HG03342 (cell line): ENCODE data around the gene CYP46A1.
"Not testable (repeated sequence)": the region's sequence is repeated elsewhere in the genome, so short reads cannot be mapped to it uniquely, and the experiment has no call there.

Source experiments
- ATAC-seq: cut with Tn5 transposase; IDR thresholded peaks from one replicate; pipeline ENCODE4 v1.9.1; 2021; ENCODE audit warnings: mild to moderate bottlenecking, moderate library complexity; ENCODE audit not compliant: unreplicated experiment

The CYP46A1 gene

GRCh38 chr14:99656171-99656570 is 27.9 kb upstream of the CYP46A1 start:
- ATAC-seq: no peak

GRCh38 chr14:99657645-99658155 is 26.4 kb upstream of the CYP46A1 start:
- ATAC-seq: no peak

- ATAC-seq: no peak
Observed at GRCh38 chr14:99658218-99658845, 25.8 kb upstream of the CYP46A1 start.

- ATAC-seq: no peak
Observed at GRCh38 chr14:99659333-99659741, 24.8 kb upstream of the CYP46A1 start.

- ATAC-seq: no peak
Observed at GRCh38 chr14:99660006-99660566, 24.0 kb upstream of the CYP46A1 start.

GRCh38 chr14:99660794-99661193 is 23.3 kb upstream of the CYP46A1 start:
- no peak for ATAC-seq

DNA sequence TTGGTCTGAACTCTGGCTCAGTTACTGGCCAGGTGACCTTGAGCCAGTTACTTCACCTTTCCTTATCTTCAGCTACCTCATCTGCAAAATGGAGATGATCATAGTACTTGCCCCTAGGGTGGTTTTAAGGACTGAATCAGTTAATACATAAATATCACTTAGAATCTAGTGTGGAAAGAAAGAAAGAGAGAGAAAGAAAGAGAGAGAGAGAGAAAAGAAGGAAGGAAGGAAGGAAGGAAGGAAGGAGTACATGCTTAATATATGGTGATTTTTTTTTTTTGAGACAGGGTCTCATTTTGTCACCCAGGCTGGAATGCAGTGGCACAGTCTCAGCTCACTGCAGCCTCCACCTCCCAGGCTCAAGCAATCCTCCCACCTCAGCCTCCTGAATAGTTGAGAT is 22.9 kb upstream of the CYP46A1 start:
- not testable (repeated sequence) for ATAC-seq

DNA sequence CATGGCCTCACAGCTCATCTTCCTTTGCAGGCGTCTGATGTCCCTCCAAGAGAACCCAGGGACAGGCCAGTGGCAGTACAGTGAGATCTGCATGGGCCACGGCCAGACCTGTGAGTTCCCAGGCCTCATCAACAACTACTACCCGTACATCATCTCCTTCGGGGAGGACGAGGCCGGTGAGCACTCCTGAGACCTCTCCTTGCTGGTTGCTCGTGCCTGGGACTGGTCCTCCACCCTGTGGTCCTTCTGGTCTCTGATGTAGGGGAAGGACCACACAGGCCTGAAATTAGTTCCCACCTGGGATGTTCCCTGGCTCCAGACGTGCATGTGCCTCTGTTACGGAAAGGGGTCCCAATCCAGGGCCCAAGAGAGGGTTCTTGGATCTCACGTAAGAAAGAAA is 21.3 kb upstream of the CYP46A1 start:
- ATAC-seq: no peak

GRCh38 chr14:99663386-99664057 is 20.6 kb upstream of the CYP46A1 start:
- no peak for ATAC-seq

DNA sequence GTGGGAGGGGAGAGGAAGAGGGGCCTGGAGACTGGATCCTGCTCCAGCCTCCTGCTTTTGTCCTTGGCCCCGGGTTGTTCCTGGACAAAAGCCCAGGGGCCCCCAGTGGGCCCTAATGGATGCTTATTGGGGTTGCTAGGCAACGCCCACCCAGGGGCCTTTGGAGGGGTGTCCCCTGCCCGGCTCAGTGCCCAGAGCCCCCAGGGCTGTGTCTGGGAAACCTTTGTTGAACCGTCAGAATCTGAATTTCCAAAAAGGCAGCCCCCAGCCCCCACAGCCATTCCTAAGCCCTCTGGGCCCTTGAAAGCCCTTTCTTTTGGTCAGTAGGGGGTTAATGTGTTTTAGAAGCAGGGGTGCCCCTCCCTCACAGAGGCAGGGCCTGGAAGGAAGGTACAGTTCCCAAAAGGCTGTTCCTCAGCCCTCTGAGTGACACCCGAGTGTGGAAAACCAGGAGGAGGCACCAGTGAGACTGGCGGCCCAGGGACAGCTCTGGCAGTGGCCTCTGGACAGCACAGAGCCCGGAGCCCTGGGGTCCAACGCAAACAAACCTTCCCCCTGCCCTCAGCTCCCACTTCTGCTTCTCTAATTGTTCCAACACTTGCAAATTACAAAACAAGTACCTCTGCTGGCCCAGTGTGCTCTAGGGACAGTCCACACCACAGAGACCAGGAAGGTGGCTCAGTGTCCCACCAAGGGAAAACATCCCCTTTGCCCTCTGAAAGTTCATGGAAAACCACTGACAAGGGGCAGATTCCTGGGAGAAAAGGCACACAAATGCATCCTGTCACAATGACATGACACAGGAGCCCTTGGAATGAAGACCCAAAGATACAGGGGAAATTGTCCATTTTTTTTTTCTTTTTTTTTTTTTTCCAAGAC is 19.8 kb upstream of the CYP46A1 start:
- ATAC-seq: no peak

GRCh38 chr14:99664937-99665273 is 19.2 kb upstream of the CYP46A1 start:
- no peak for ATAC-seq

DNA sequence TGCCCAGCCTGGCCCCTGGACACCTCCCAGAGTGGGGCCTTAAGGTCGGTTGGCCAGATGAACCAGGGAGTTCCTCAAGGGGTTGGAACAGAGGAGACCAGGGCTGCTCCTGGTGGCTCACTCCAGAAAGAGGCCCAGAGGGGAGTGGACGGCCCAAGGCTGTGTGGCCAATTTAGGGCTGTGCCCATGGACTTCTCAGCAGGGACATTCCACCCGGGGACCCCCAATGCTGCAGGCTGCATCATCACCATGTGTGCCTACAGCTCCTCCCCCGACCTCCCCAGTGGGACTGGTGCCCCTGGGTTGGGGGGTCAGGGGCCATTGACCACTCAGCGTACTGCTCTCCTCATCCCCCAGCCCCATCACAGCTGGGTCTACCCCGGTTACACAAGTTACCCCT is 17.6 kb upstream of the CYP46A1 start:
- no peak for ATAC-seq

- no peak for ATAC-seq
Observed at GRCh38 chr14:99667045-99667444, 17.1 kb upstream of the CYP46A1 start.

GRCh38 chr14:99667821-99668220 is 16.3 kb upstream of the CYP46A1 start:
- no peak for ATAC-seq

GRCh38 chr14:99668307-99669295 is 15.5 kb upstream of the CYP46A1 start:
- ATAC-seq: no peak

- ATAC-seq: no peak
Observed at GRCh38 chr14:99670361-99671234, 13.5 kb upstream of the CYP46A1 start.

DNA sequence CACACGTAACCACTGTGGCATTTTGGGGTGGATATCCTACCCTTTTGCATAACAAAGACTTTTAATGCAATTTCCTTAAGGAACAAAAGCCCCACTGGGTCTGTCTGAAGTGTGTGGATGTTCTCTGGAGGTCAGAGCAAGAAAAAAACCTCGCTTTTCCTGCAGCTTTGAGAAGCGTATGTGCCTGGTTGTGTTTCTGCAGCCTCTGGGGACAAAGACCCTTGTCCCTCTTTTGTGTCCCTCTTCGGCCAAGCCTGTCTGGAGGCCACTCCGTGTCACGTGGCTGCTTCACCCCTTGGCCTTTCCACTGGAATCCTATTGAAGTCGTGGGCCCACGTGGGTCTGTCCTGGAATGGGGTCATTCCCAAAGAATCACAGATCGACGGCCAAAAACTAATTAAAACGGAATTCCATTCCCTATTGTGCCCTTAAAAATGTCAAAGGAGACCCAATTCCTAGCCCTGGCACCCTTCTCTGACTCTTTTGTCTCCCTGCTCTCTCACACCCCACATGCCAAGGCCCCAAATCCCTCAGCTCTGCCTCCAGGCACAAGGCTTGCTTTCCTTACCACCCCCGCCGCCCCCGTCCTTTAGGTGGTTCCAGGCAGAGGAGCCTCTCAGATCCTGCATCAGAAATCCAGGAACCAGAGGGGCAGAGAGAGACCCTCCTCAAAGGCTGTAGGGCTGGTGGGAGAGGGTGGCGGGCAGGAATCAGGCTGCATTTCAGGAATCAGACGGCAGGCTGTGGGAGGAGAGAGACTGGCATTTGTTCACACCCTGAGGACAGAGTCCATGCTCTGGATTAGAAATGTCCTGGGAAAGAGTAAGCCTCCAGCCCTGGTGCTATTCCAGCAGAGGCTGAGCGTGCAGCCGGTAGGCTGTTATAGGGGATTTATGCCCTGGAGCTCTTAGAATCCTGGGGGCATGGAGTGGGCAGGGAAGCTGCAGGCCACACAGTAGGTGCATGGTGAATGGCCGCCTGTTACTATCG is 12.6 kb upstream of the CYP46A1 start:
- no peak for ATAC-seq
